H1 (cell line): ENCODE results near the gene BANF1. TPM values are rescaled to one million over a fixed set of nuclear protein-coding genes. Genes with fewer than 3 reads are reported as not detected.

ENCODE experiments used
- CTCF ChIA-PET: fragments of 300-600 bp; sonication (Branson Sonifier 250); formaldehyde crosslinking; loops from one replicate; lab custom pipeline; 2021; ENCODE audit not compliant: partially characterized antibody; lab: Charles Lee
- POLR2A ChIA-PET: fragments of 300-600 bp; sonication (Branson Sonifier 250); formaldehyde crosslinking; loops from one replicate; lab custom pipeline; 2021; ENCODE audit warnings: inconsistent platforms; ENCODE audit not compliant: partially characterized antibody; lab: Charles Lee
- DNase-seq, 2 experiments: peaks; one replicate each; pipeline versions ENCODE4 v3.0.0 to v3.0.0-alpha.2; 2010 to 2022; ENCODE audit warnings: low spot score in 2 of 2, low read depth in 1 of 2, mixed read lengths in 1 of 2
- FAIRE-seq: peaks from 2 replicates; lab custom pipeline; 2011; peaks lifted over from hg19 to GRCh38; lab: Jason Lieb, UNC
- H2AFZ ChIP-seq: 2 replicates; pipeline ENCODE4 v1.8.1; 2012; ENCODE audit warnings: low read length, inconsistent platforms
- H2AK5ac ChIP-seq: 2 replicates; pipeline ENCODE4 v1.6.1; 2013; ENCODE audit warnings: low read depth, low read length
- H2BK120ac ChIP-seq: replicated peaks from 2 replicates; pipeline ENCODE3; 2013; ENCODE audit warnings: low read depth, low read length, inconsistent platforms
- H2BK12ac ChIP-seq: 2 replicates; pipeline ENCODE4 v1.6.1; 2013; ENCODE audit warnings: low read depth, low read length
- H2BK15ac ChIP-seq: 2 replicates; pipeline ENCODE4 v1.6.1; 2013; ENCODE audit warnings: low read length
- H2BK20ac ChIP-seq: 2 replicates; pipeline ENCODE4 v1.6.1; 2013; ENCODE audit warnings: low read length
- H2BK5ac ChIP-seq: 2 replicates; pipeline ENCODE4 v1.6.1; 2013; ENCODE audit warnings: low read depth, low read length
- H3K14ac ChIP-seq: 2 replicates; pipeline ENCODE4 v1.6.1; 2013; ENCODE audit warnings: inconsistent platforms; ENCODE audit not compliant: insufficient read length
- H3K18ac ChIP-seq: 2 replicates; pipeline ENCODE4 v1.6.1; 2013; ENCODE audit warnings: low read length; ENCODE audit errors: extremely low read depth
- H3K23ac ChIP-seq: 2 replicates; pipeline ENCODE4 v1.6.1; 2013; ENCODE audit warnings: inconsistent platforms; ENCODE audit not compliant: insufficient read length
- H3K23me2 ChIP-seq: 2 replicates; pipeline ENCODE4 v1.6.1; 2013; ENCODE audit warnings: low read depth, low read length
- H3K27ac ChIP-seq: 2 replicates; pipeline ENCODE4 v1.6.1; 2011; ENCODE audit warnings: low read depth, low read length, inconsistent platforms
- H3K27me3 ChIP-seq, 4 experiments: replicated peaks in 1 of 4; 1 replicate in 1 of 4; 2 replicates in 3 of 4; pipeline versions ENCODE4 v1.6.1 to v1.8.1; 2011 to 2013; ENCODE audit warnings: low read length in 3 of 4, mild to moderate bottlenecking in 3 of 4, inconsistent platforms in 2 of 4, mixed read lengths in 2 of 4, moderate library complexity in 1 of 4; ENCODE audit not compliant: control insufficient read depth in 3 of 4, insufficient read depth in 3 of 4; ENCODE audit errors: extremely low read depth in 1 of 4
- H3K36me3 ChIP-seq, 4 experiments: 2 replicates each; pipeline versions ENCODE4 v1.6.1 to v1.8.1; 2011 to 2013; ENCODE audit warnings: mild to moderate bottlenecking in 4 of 4, low read length in 3 of 4, moderate library complexity in 2 of 4, control low read depth in 1 of 4, inconsistent platforms in 1 of 4; ENCODE audit not compliant: insufficient read depth in 4 of 4, control insufficient read depth in 2 of 4
- H3K4ac ChIP-seq: replicated peaks from 2 replicates; pipeline ENCODE3; 2013; ENCODE audit warnings: low read length, low read depth, mixed read lengths, inconsistent platforms; ENCODE audit not compliant: insufficient read length
- H3K4me1 ChIP-seq, 4 experiments: replicated peaks in 1 of 4; 1 replicate in 1 of 4; 2 replicates in 3 of 4; pipeline versions ENCODE4 v1.6.1 to v1.8.1; 2011 to 2013; ENCODE audit warnings: low read length in 3 of 4, inconsistent platforms in 2 of 4, mixed read lengths in 1 of 4; ENCODE audit not compliant: insufficient read depth in 4 of 4, control insufficient read depth in 3 of 4
- H3K4me2 ChIP-seq, 2 experiments: 2 replicates each; pipeline versions ENCODE4 v1.6.1 to v1.8.1; 2011 to 2013; ENCODE audit warnings: low read depth in 2 of 2, low read length in 2 of 2, control low read depth in 1 of 2, inconsistent platforms in 1 of 2, mild to moderate bottlenecking in 1 of 2; ENCODE audit not compliant: insufficient read depth in 1 of 2
- H3K4me3 ChIP-seq, 4 experiments: fragments of 200-600, 300-600 bp in 1 of 4; sonication (generic), shearing (Covaris generic), sonication (Bioruptor Twin) in 1 of 4; 2 replicates each; pipeline versions ENCODE4 v1.5.1 to v1.8.1; 2011 to 2016; ENCODE audit warnings: low read length in 4 of 4, low read depth in 3 of 4, control low read depth in 2 of 4, inconsistent platforms in 2 of 4, mild to moderate bottlenecking in 2 of 4, mixed read lengths in 1 of 4, moderate library complexity in 1 of 4; ENCODE audit not compliant: insufficient read depth in 2 of 4; ENCODE audit errors: extremely low read depth in 1 of 4
- H3K56ac ChIP-seq: replicated peaks from 2 replicates; pipeline ENCODE3; 2013; ENCODE audit warnings: low read depth, mild to moderate bottlenecking, mixed read lengths, low read length, inconsistent platforms; ENCODE audit not compliant: insufficient read length
- H3K79me1 ChIP-seq: 2 replicates; pipeline ENCODE4 v1.6.1; 2013; ENCODE audit warnings: low read depth, low read length, control low read depth
- H3K79me2 ChIP-seq, 2 experiments: 2 replicates each; pipeline versions ENCODE4 v1.6.1 to v1.8.1; 2012 to 2013; ENCODE audit warnings: low read length in 2 of 2, mild to moderate bottlenecking in 2 of 2, inconsistent platforms in 1 of 2; ENCODE audit not compliant: insufficient read depth in 2 of 2, control insufficient read depth in 1 of 2
- H3K9ac ChIP-seq, 4 experiments: replicated peaks in 1 of 4; 1 replicate in 1 of 4; 2 replicates in 3 of 4; pipeline versions ENCODE4 v1.6.1 to v1.8.1; 2011 to 2013; ENCODE audit warnings: low read depth in 3 of 4, low read length in 3 of 4, control low read depth in 2 of 4, mild to moderate bottlenecking in 2 of 4, moderate library complexity in 2 of 4, inconsistent platforms in 1 of 4; ENCODE audit errors: extremely low read depth in 1 of 4
- H3K9me3 ChIP-seq, 2 experiments: 2 replicates each; pipeline versions ENCODE4 v1.6.1 to v1.8.1; 2012 to 2013; ENCODE audit warnings: mild to moderate bottlenecking in 2 of 2, moderate library complexity in 2 of 2, control low read depth in 1 of 2, inconsistent platforms in 1 of 2, low read depth in 1 of 2, low read length in 1 of 2, mixed read lengths in 1 of 2; ENCODE audit not compliant: insufficient read depth in 2 of 2
- H4K20me1 ChIP-seq, 2 experiments: replicated peaks in 1 of 2; 2 replicates each; pipeline versions ENCODE3 to v1.8.1; 2011 to 2013; ENCODE audit warnings: inconsistent platforms in 2 of 2, low read length in 2 of 2, mild to moderate bottlenecking in 1 of 2; ENCODE audit not compliant: insufficient read depth in 2 of 2, control insufficient read depth in 1 of 2
- H4K5ac ChIP-seq: 2 replicates; pipeline ENCODE4 v1.6.1; 2013; ENCODE audit warnings: low read length, low read depth, mixed read lengths, inconsistent platforms; ENCODE audit not compliant: insufficient read length
- H4K8ac ChIP-seq: 2 replicates; pipeline ENCODE4 v1.8.0; 2013; ENCODE audit warnings: mild to moderate bottlenecking, moderate library complexity, low read length, inconsistent platforms; ENCODE audit not compliant: insufficient read depth; ENCODE audit errors: extremely low read depth
- H4K91ac ChIP-seq: replicated peaks from 2 replicates; pipeline ENCODE3; 2013; ENCODE audit warnings: low read length, mixed read lengths, inconsistent platforms; ENCODE audit not compliant: insufficient read length
- ASH2L ChIP-seq: fragments of 200-600, 300-600 bp; sonication (generic); IDR thresholded peaks from one replicate; pipeline ENCODE4 v1.7.1; 2017; ENCODE audit warnings: low read length
- CREB1 ChIP-seq: IDR thresholded peaks from 2 replicates; pipeline ENCODE4 v1.6.1; 2012; ENCODE audit warnings: inconsistent platforms
- CTBP2 ChIP-seq: IDR thresholded peaks from 2 replicates; pipeline ENCODE4 v1.7.0; 2011; ENCODE audit warnings: borderline replicate concordance, mild to moderate bottlenecking, moderate library complexity, mixed read lengths, low read length; ENCODE audit not compliant: insufficient read depth, insufficient read length
- EGR1 ChIP-seq: IDR thresholded peaks from 2 replicates; pipeline ENCODE4 v1.6.1; 2011; ENCODE audit warnings: low read depth, low read length, borderline replicate concordance
- MAX ChIP-seq: IDR thresholded peaks from 2 replicates; pipeline ENCODE4 v1.6.1; 2012; ENCODE audit warnings: inconsistent platforms
- PHF8 ChIP-seq: fragments of 200-600 bp; sonication (generic); conservative IDR thresholded peaks from 2 replicates; pipeline ENCODE4 v1.7.1; 2012; ENCODE audit warnings: low read depth, mild to moderate bottlenecking, inconsistent platforms, low read length, moderate library complexity
- RNF2 ChIP-seq: fragments of 200-900, 300-1000 bp; sonication (generic); IDR thresholded peaks from 2 replicates; pipeline ENCODE4 v1.7.1; 2016; ENCODE audit warnings: borderline replicate concordance, low read depth, mild to moderate bottlenecking, antibody characterized with exemption, low read length; ENCODE audit not compliant: poor library complexity, severe bottlenecking; ENCODE audit errors: missing control alignments
- SUZ12 ChIP-seq: fragments of 200-600 bp; sonication (generic); IDR thresholded peaks from 2 replicates; pipeline ENCODE4 v1.6.1; 2012; ENCODE audit warnings: mild to moderate bottlenecking, inconsistent platforms, low read length, moderate library complexity, mixed read lengths
- TEAD4 ChIP-seq: IDR thresholded peaks from 2 replicates; pipeline ENCODE4 v1.6.1; 2012; ENCODE audit warnings: low read depth, low read length, inconsistent platforms, mixed read lengths
- WGBS, 2 experiments: shearing (Covaris generic) in 1 of 2; methylation state at CpG; one replicate each; pipeline versions ENCODE4 v1.1.6 to v1.1.7; 2013 to 2015; ENCODE audit warnings: low lambda C conversion rate in 2 of 2, mixed read lengths in 2 of 2, inconsistent platforms in 1 of 2, low coverage in 1 of 2, missing lambda C conversion rate in 1 of 2; ENCODE audit not compliant: insufficient replicate concordance in 2 of 2, insufficient coverage in 1 of 2, insufficient read length in 1 of 2; ENCODE audit errors: extremely low coverage in 1 of 2, missing lambda C conversion rate in 1 of 2; 5-methylcytosine and 5-hydroxymethylcytosine counted together
- polyA plus RNA-seq, 7 experiments: library from polyadenylated mRNA; depleted of rRNA in 3 of 7; stranded (reverse) in 5 of 7; unstranded in 2 of 7; fragments of >200 nt in 5 of 7; fragments of 200-250 nt in 2 of 7; gene quantifications; 1 replicate in 5 of 7; 2 replicates in 1 of 7; 4 replicates in 1 of 7; pipeline versions ENCODE4 v1.2.1 to v1.2.3, GENCODE V29; 2011 to 2013; ENCODE audit warnings: missing spikeins in 2 of 7, mixed read lengths in 2 of 7
- total RNA-seq: library from RNA; stranded (reverse); fragmentation: NEBNext Ultra II Directional; extraction: Animal tissue kit (Norgen Biotek cat#: 25700); gene quantifications from 2 replicates; pipeline ENCODE4 v1.2.1, GENCODE V29; 2021
- TF ChIP-seq, protein P1 (sequence below): IDR thresholded peaks from 2 replicates; pipeline ENCODE4 v1.6.1; 2011; ENCODE audit warnings: low read length, improper control_type of control experiment

BANF1 gene
- total and polyA plus RNA-seq, 2 of the 8 experiments (the other 6 are each of a cell fraction or from before 2014, with no cell fraction given): 330 to 467 TPM

DNA sequence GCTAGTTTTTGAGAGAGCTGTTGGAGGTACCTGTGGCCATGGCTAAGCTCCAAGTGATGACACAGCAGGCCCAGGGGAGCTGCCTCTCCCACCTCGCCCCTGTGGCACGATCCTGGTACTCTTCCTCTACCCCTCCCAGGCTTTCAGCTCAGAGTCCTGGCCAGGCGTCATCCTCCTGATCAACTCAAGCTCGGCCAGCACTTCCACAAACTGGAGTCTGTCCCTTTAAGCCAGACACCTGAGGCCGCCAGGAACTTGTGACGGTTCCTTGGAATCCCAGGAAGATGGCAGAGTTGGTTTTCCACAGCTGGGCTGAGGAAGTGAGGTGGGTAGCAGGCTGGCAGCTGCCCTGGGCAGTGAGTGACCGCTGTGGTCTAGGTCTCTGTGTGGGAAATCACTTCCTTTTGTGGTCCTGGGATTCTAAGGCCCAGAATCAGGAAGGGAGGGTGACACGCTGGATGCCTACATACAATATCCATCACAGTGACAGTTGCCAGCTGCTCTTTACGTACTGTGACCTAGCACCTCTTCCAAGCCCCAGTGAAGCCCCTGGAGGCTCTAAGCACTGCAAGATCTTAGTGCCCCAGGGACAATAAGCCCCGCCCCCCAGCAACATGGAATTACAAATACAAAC, 6.3 kb downstream of the BANF1 start:
- Histone ChIP-seq H3K4me1 (peaks cover 0 to 20% (median 9%) of the 10 kb centered on the region in 4 experiments; a peak in 5 of 7 replicates), H2BK120ac (no peak overlapping the region), H3K4ac (no peak overlapping the region), H3K4me3 (no peak overlapping the region), H2BK20ac (peak overlapping the region; percentile 86; the same call in 1 of the 2 replicates), H4K91ac (no peak overlapping the region), H3K18ac (no peak overlapping the region), H4K8ac (peak overlapping the region; percentile 40), H2AFZ (no peak overlapping the region), H3K4me2 (no peak overlapping the region), H3K56ac (no peak overlapping the region), H4K5ac (no peak overlapping the region), H3K36me3 (peaks cover 0 to 10% (median 4%) of the 10 kb centered on the region in 4 experiments; a peak in 5 of 8 replicates), H3K9me3 (no peaks in the 10 kb centered on the region), H2BK5ac (no peak overlapping the region), H3K23me2 (peaks cover 2% of the 10 kb centered on the region; the same call in 1 of the 2 replicates), H3K79me1 (peaks cover 5% of the 10 kb centered on the region), H4K20me1 (peaks cover 0 to 4% of the 10 kb centered on the region in 2 experiments), H3K79me2 (peaks cover 0 to 1% of the 10 kb centered on the region in 2 experiments; a peak in 2 of 4 replicates), H2AK5ac (no peak overlapping the region), H3K27ac (no peak overlapping the region), H3K14ac (no peak overlapping the region), H2BK12ac (no peak overlapping the region; the same call in 1 of the 2 replicates), H3K23ac (no peak overlapping the region), H3K9ac (no peak overlapping the region), H2BK15ac (no peak overlapping the region), H3K27me3 (peaks cover 6 to 26% (median 24%) of the 10 kb centered on the region in 4 experiments)
- ChIA-PET CTCF (interaction anchor here (0.6 to 6.4 kb wide), 17 partner anchors 14 to 675 kb away, joined by 3 to 35 read pairs (median 4); partner anchors contain the start of genes CCDC85B, DPF2 and FIBP), POLR2A (interaction anchor here (0.6 to 1.8 kb wide), 9 partner anchors 11 to 296 kb away, joined by 3 to 4 read pairs (median 4); partner anchors contain the start of genes CATSPER1 and MUS81)
- DNase-seq: no peak
- FAIRE-seq: no peak
- WGBS, 2 experiments: 70% methylated on average over 10 of the region's 10 CpGs; no CpG with 5 or more reads in 1 of the 2 experiments
- TF ChIP-seq TEAD4: no peak
- no peak for TF ChIP-seq CTBP2
- TF ChIP-seq CREB1: no peak
- TF ChIP-seq SUZ12: no peak
- no peak for TF ChIP-seq ASH2L
- TF ChIP-seq, protein P1, sequence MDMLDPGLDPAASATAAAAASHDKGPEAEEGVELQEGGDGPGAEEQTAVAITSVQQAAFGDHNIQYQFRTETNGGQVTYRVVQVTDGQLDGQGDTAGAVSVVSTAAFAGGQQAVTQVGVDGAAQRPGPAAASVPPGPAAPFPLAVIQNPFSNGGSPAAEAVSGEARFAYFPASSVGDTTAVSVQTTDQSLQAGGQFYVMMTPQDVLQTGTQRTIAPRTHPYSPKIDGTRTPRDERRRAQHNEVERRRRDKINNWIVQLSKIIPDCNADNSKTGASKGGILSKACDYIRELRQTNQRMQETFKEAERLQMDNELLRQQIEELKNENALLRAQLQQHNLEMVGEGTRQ: no peak
- TF ChIP-seq MAX: no peak
- no peak for TF ChIP-seq PHF8
- TF ChIP-seq RNF2: no peak
- TF ChIP-seq EGR1: no peak
